CD8-positive, alpha-beta memory T cell (primary cell): ENCODE measurements around the gene CASK. TPM values are rescaled to one million over a fixed set of nuclear protein-coding genes. Genes with fewer than 3 reads are reported as not detected.

Experiments
- CTCF ChIA-PET: fragments of 350-600 bp; sonication (Branson Sonifier 250); formaldehyde crosslinking; loops from one replicate; lab custom pipeline; 2021; ENCODE audit warnings: antibody characterized with exemption; lab: Charles Lee
- POLR2A ChIA-PET: fragments of 350-600 bp; sonication (Branson Sonifier 250); formaldehyde crosslinking; loops from one replicate; lab custom pipeline; 2021; ENCODE audit warnings: antibody characterized with exemption; lab: Charles Lee
- DNase-seq, 5 donors: peaks; one replicate each; pipeline versions ENCODE4 v3.0.0 to v3.0.0-alpha.2; 2020 to 2022; ENCODE audit warnings: mixed read lengths in 1 of 5
- H3K27ac ChIP-seq: one replicate; pipeline ENCODE4 v1.7.0; 2013; ENCODE audit warnings: low read depth, mild to moderate bottlenecking, low read length, moderate library complexity
- H3K27me3 ChIP-seq: 2 replicates; pipeline ENCODE4 v1.7.0; 2013; ENCODE audit warnings: low read length, mild to moderate bottlenecking; ENCODE audit not compliant: insufficient read depth, poor library complexity, severe bottlenecking
- H3K36me3 ChIP-seq: 2 replicates; pipeline ENCODE4 v1.7.0; 2013; ENCODE audit warnings: mild to moderate bottlenecking, low read length, moderate library complexity; ENCODE audit not compliant: insufficient read depth
- H3K4me1 ChIP-seq: 2 replicates; pipeline ENCODE4 v1.7.0; 2013; ENCODE audit warnings: mild to moderate bottlenecking, low read length, moderate library complexity; ENCODE audit not compliant: insufficient read depth
- H3K4me3 ChIP-seq: 2 replicates; pipeline ENCODE4 v1.7.0; 2013; ENCODE audit warnings: mild to moderate bottlenecking, low read length
- H3K9me3 ChIP-seq: 2 replicates; pipeline ENCODE4 v1.7.0; 2013; ENCODE audit warnings: mild to moderate bottlenecking, low read length
- H3K27ac Mint-ChIP-seq, 8 donors: one replicate each; pipeline ENCODE4 v1.8.0; 2020 to 2021; ENCODE audit warnings: mixed read lengths in 8 of 8, mild to moderate bottlenecking in 6 of 8, inconsistent platforms in 3 of 8, moderate library complexity in 3 of 8
- H3K27me3 Mint-ChIP-seq, 2 donors: one replicate each; pipeline ENCODE4 v1.8.0; 2020 to 2021; ENCODE audit warnings: mixed read lengths in 2 of 2, mild to moderate bottlenecking in 1 of 2, moderate library complexity in 1 of 2
- H3K36me3 Mint-ChIP-seq, 3 donors: one replicate each; pipeline ENCODE4 v1.8.0; 2020 to 2021; ENCODE audit warnings: mixed read lengths in 3 of 3, inconsistent platforms in 1 of 3, mild to moderate bottlenecking in 1 of 3
- H3K4me1 Mint-ChIP-seq, 3 donors: one replicate each; pipeline ENCODE4 v1.8.0; 2020 to 2021; ENCODE audit warnings: mixed read lengths in 3 of 3, inconsistent platforms in 1 of 3, mild to moderate bottlenecking in 1 of 3
- H3K4me3 Mint-ChIP-seq, 7 donors: one replicate each; pipeline ENCODE4 v1.8.0; 2020 to 2021; ENCODE audit warnings: mixed read lengths in 7 of 7, mild to moderate bottlenecking in 6 of 7, moderate library complexity in 4 of 7, inconsistent platforms in 2 of 7
- H3K9me3 Mint-ChIP-seq, 5 donors: one replicate each; pipeline ENCODE4 v1.8.0; 2020 to 2022; ENCODE audit warnings: mixed read lengths in 5 of 5, mild to moderate bottlenecking in 3 of 5, moderate library complexity in 2 of 5, inconsistent platforms in 1 of 5
- polyA plus RNA-seq: library from polyadenylated mRNA; unstranded; fragments of 300-500 nt; fragmentation: Illumina TruSeq; gene quantifications from one replicate; pipeline ENCODE4 v1.2.3, GENCODE V29; 2021
- total RNA-seq, 2 experiments: library from RNA; stranded (reverse); gene quantifications; one replicate each; pipeline ENCODE4 v1.2.3, GENCODE V29; 2021

Gene CASK
- total and polyA plus RNA-seq, 3 experiments from 2014 or later: 20.2 to 32.5 (median 28.4) TPM

- peaks cover 43 to 76% (median 52%) of the 10 kb centered on the region in 3 donors for H3K4me1 Mint-ChIP-seq
- ChIA-PET POLR2A (no interaction called here), CTCF (interaction anchor here (0.9 kb wide), 1 partner anchor 15 kb away, joined by 3 read pairs; no protein-coding TSS in a partner anchor)
- H3K9me3 Mint-ChIP-seq: no peaks in the 10 kb centered on the region
- peak overlapping the region in 3 of 8 donors; percentile 8 to 59 (median 37) for H3K27ac Mint-ChIP-seq
- H3K4me3 Mint-ChIP-seq: no peak overlapping the region
- H3K4me1 ChIP-seq: peaks cover 10% of the 10 kb centered on the region
- H3K27ac ChIP-seq: no peak overlapping the region
- H3K27me3 ChIP-seq: no peaks in the 10 kb centered on the region
- H3K36me3 ChIP-seq: no peaks in the 10 kb centered on the region
- no peaks in the 10 kb centered on the region for H3K27me3 Mint-ChIP-seq
- no peak overlapping the region for H3K4me3 ChIP-seq
- H3K36me3 Mint-ChIP-seq: peaks cover 0 to 1% (median 0%) of the 10 kb centered on the region in 3 donors
- no peaks in the 10 kb centered on the region for H3K9me3 ChIP-seq
- no peak for DNase-seq
Measured at GRCh38 chrX:41881166-41881565, 42.2 kb downstream of the CASK start.

- Histone ChIP-seq H3K27ac (no peak overlapping the region), H3K4me3 (no peak overlapping the region), H3K27me3 (no peaks in the 10 kb centered on the region), H3K4me1 (no peaks in the 10 kb centered on the region), H3K36me3 (no peaks in the 10 kb centered on the region), H3K9me3 (no peaks in the 10 kb centered on the region)
- Mint-ChIP-seq H3K27ac (peak overlapping the region in 1 of 8 donors; percentile 19), H3K9me3 (peaks cover 0 to 2% (median 0%) of the 10 kb centered on the region in 5 donors), H3K4me3 (peak overlapping the region in 1 of 7 donors; percentile 17), H3K36me3 (peaks cover 0 to 2% (median 1%) of the 10 kb centered on the region in 3 donors), H3K4me1 (peaks cover 35 to 72% (median 45%) of the 10 kb centered on the region in 3 donors), H3K27me3 (peaks cover 0 to 1% of the 10 kb centered on the region in 2 donors)
- POLR2A ChIA-PET: no interaction called here
- DNase-seq: no peak
- CTCF ChIA-PET: no interaction called here
Measured at GRCh38 chrX:41877167-41877566, 46.2 kb downstream of the CASK start.

GRCh38 chrX:41875142-41875541, 48.2 kb downstream of the CASK start:
- Mint-ChIP-seq H3K4me3 (no peak overlapping the region), H3K9me3 (peaks cover 0 to 2% (median 0%) of the 10 kb centered on the region in 5 donors), H3K27ac (peak overlapping the region in 2 of 8 donors; percentile 7 to 64), H3K36me3 (peaks cover 0 to 2% (median 1%) of the 10 kb centered on the region in 3 donors), H3K27me3 (peaks cover 0 to 1% of the 10 kb centered on the region in 2 donors), H3K4me1 (peaks cover 38 to 75% (median 47%) of the 10 kb centered on the region in 3 donors)
- Histone ChIP-seq H3K27me3 (no peaks in the 10 kb centered on the region), H3K36me3 (no peaks in the 10 kb centered on the region), H3K27ac (no peak overlapping the region), H3K4me1 (peaks cover 5% of the 10 kb centered on the region), H3K4me3 (no peak overlapping the region), H3K9me3 (no peaks in the 10 kb centered on the region)
- CTCF ChIA-PET: no interaction called here
- DNase-seq: no peak
- POLR2A ChIA-PET: no interaction called here

- peaks cover 57 to 86% (median 67%) of the 10 kb centered on the region in 3 donors for H3K4me1 Mint-ChIP-seq
- peaks cover 14% of the 10 kb centered on the region for H3K4me1 ChIP-seq
- H3K27me3 ChIP-seq: no peaks in the 10 kb centered on the region
- peak overlapping the region in 1 of 7 donors; percentile 17 for H3K4me3 Mint-ChIP-seq
- H3K27ac Mint-ChIP-seq: peak overlapping the region in 3 of 8 donors; percentile 5 to 54 (median 39)
- no peaks in the 10 kb centered on the region for H3K36me3 ChIP-seq
- H3K9me3 ChIP-seq: no peaks in the 10 kb centered on the region
- no peak overlapping the region for H3K4me3 ChIP-seq
- no peak overlapping the region for H3K27ac ChIP-seq
- POLR2A ChIA-PET: no interaction called here
- peaks cover 0 to 1% of the 10 kb centered on the region in 2 donors for H3K27me3 Mint-ChIP-seq
- H3K36me3 Mint-ChIP-seq: peaks cover 0 to 2% (median 1%) of the 10 kb centered on the region in 3 donors
- CTCF ChIA-PET: no interaction called here
- peaks cover 0 to 2% (median 0%) of the 10 kb centered on the region in 5 donors for H3K9me3 Mint-ChIP-seq
- DNase-seq: no peak
Measured at GRCh38 chrX:41870719-41871151, 52.6 kb downstream of the CASK start.

GRCh38 chrX:41868392-41868977, 54.9 kb downstream of the CASK start:
- Mint-ChIP-seq H3K36me3 (no peaks in the 10 kb centered on the region), H3K27me3 (peaks cover 0 to 1% of the 10 kb centered on the region in 2 donors), H3K9me3 (no peaks in the 10 kb centered on the region), H3K4me3 (peak overlapping the region in 3 of 7 donors; percentile 43 to 51 (median 47)), H3K27ac (peak overlapping the region in 4 of 8 donors; percentile 56 to 80 (median 67)), H3K4me1 (peaks cover 64 to 92% (median 72%) of the 10 kb centered on the region in 3 donors)
- POLR2A ChIA-PET: no interaction called here
- no peak for DNase-seq
- Histone ChIP-seq H3K27me3 (no peaks in the 10 kb centered on the region), H3K9me3 (no peaks in the 10 kb centered on the region), H3K4me1 (peaks cover 14% of the 10 kb centered on the region), H3K4me3 (no peak overlapping the region), H3K27ac (no peak overlapping the region), H3K36me3 (no peaks in the 10 kb centered on the region)
- CTCF ChIA-PET: interaction anchor here (1.4 kb wide), 1 partner anchor 56 kb away, joined by 3 read pairs; no protein-coding TSS in a partner anchor

GRCh38 chrX:41863343-41864203, 59.8 kb downstream of the CASK start:
- peaks cover 43 to 79% (median 54%) of the 10 kb centered on the region in 3 donors for H3K4me1 Mint-ChIP-seq
- H3K36me3 ChIP-seq: no peaks in the 10 kb centered on the region
- H3K9me3 Mint-ChIP-seq: no peaks in the 10 kb centered on the region
- no peaks in the 10 kb centered on the region for H3K27me3 Mint-ChIP-seq
- H3K4me1 ChIP-seq: peaks cover 12% of the 10 kb centered on the region
- no peak for DNase-seq
- no peaks in the 10 kb centered on the region for H3K9me3 ChIP-seq
- ChIA-PET POLR2A (no interaction called here), CTCF (no interaction called here)
- no peak overlapping the region for H3K27ac ChIP-seq
- H3K4me3 ChIP-seq: no peak overlapping the region
- H3K4me3 Mint-ChIP-seq: peak overlapping the region in 5 of 7 donors; percentile 34 to 61 (median 47)
- H3K36me3 Mint-ChIP-seq: no peaks in the 10 kb centered on the region
- H3K27ac Mint-ChIP-seq: peak overlapping the region in 7 of 8 donors; percentile 13 to 95 (median 60)
- H3K27me3 ChIP-seq: no peaks in the 10 kb centered on the region

- peak overlapping the region; percentile 22 to 95 (median 70) for H3K27ac Mint-ChIP-seq
- ChIA-PET POLR2A (no interaction called here), CTCF (interaction anchor here (0.7 kb wide), 1 partner anchor 56 kb away, joined by 3 read pairs; no protein-coding TSS in a partner anchor)
Measured at GRCh38 chrX:41862562-41863184, 60.7 kb downstream of the CASK start.

More at GRCh38 chrX:41862562-41863184, 60.7 kb downstream of the CASK start:
- Histone ChIP-seq H3K36me3 (no peaks in the 10 kb centered on the region), H3K27ac (no peak overlapping the region), H3K4me1 (peaks cover 9% of the 10 kb centered on the region), H3K9me3 (no peaks in the 10 kb centered on the region), H3K4me3 (no peak overlapping the region), H3K27me3 (no peaks in the 10 kb centered on the region)
- no peaks in the 10 kb centered on the region for H3K27me3 Mint-ChIP-seq
- peaks cover 40 to 78% (median 52%) of the 10 kb centered on the region in 3 donors for H3K4me1 Mint-ChIP-seq
- H3K36me3 Mint-ChIP-seq: no peaks in the 10 kb centered on the region
- peak overlapping the region in 6 of 7 donors; percentile 9 to 61 (median 46) for H3K4me3 Mint-ChIP-seq
- no peaks in the 10 kb centered on the region for H3K9me3 Mint-ChIP-seq
- DNase-seq: no peak
